Ectodermal cell (in vitro differentiated cells): ENCODE results near the gene COL4A3.

Source experiments
- H3K27ac ChIP-seq: 2 replicates; pipeline ENCODE4 v1.7.0; 2013; ENCODE audit warnings: mild to moderate bottlenecking, low read depth, low read length; ENCODE audit not compliant: insufficient read depth, poor library complexity, severe bottlenecking
- H3K27me3 ChIP-seq: 2 replicates; pipeline ENCODE4 v1.7.0; 2013; ENCODE audit warnings: mild to moderate bottlenecking, low read length; ENCODE audit not compliant: insufficient read depth, control insufficient read depth, poor library complexity, severe bottlenecking
- H3K36me3 ChIP-seq: one replicate; pipeline ENCODE4 v1.7.0; 2013; ENCODE audit warnings: low read length; ENCODE audit not compliant: control insufficient read depth, insufficient read depth
- H3K4me1 ChIP-seq: one replicate; pipeline ENCODE4 v1.7.0; 2013; ENCODE audit warnings: low read length; ENCODE audit not compliant: control insufficient read depth, insufficient read depth
- H3K4me3 ChIP-seq: 2 replicates; pipeline ENCODE4 v1.7.0; 2013; ENCODE audit warnings: low read depth, low read length, control low read depth; ENCODE audit not compliant: insufficient read depth
- H3K9me3 ChIP-seq: 2 replicates; pipeline ENCODE4 v1.7.0; 2013; ENCODE audit warnings: mild to moderate bottlenecking, low read length, moderate library complexity; ENCODE audit not compliant: control insufficient read depth
- WGBS, 2 experiments: methylation state at CpG; one replicate each; pipeline ENCODE4 v1.1.7; 2013; ENCODE audit warnings: missing lambda C conversion rate in 2 of 2; 5-methylcytosine and 5-hydroxymethylcytosine counted together

Gene COL4A3

DNA sequence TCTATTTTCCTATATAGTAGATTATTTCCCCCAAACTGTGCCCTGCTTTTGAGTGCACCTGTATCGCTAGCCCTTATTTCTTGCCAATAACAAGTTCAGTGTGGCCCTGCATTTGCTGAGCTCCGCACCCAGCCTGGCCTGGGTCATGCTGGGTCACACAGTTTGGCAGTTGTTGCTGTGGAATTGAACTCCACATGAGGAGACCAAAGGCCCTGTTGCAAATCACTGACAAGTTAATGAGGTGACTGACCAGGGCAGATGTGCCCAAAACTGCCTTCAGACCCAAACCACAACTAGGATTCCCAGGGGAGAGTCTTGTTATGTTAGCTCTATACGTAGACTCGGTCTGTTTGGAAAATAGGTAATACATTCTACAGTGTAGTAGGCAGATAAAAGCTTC, 31.4 kb upstream of the COL4A3 start:
- Histone ChIP-seq H3K4me3 (no peak overlapping the region), H3K36me3 (no peaks in the 10 kb centered on the region)
- 79 to 84% methylated on average over 4 of the region's 4 CpGs for WGBS, 2 experiments

DNA sequence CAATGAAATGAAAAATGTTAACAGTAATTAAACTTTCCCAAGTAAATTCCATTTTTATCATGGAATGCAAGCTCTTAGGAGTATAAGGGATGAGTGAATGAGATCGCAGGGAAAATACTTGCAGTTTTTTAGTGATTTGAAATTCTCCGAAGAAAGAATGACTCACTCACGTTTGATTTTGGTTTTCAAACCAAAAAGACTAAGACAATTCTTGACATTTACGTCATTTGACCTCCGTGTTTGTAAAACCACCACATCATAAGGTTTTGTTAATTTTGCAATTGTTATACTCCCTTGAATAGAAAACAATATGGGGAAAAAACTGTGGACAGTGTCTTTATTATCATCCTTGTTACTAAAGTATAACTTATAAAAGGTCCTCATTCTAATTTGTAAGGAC, 29.8 kb upstream of the COL4A3 start:
- H3K4me1 ChIP-seq = no peaks in the 10 kb centered on the region
- no peaks in the 10 kb centered on the region for H3K9me3 ChIP-seq
- no peak overlapping the region for H3K4me3 ChIP-seq
- no peak overlapping the region for H3K27ac ChIP-seq
- H3K36me3 ChIP-seq = no peaks in the 10 kb centered on the region
- WGBS, 2 experiments = 95 to 96% methylated on average over 5 of the region's 5 CpGs
- H3K27me3 ChIP-seq = no peaks in the 10 kb centered on the region

More for the DNA sequence above, 31.4 kb upstream of the COL4A3 start:
- no peaks in the 10 kb centered on the region for H3K27me3 ChIP-seq
- no peaks in the 10 kb centered on the region for H3K4me1 ChIP-seq
- H3K9me3 ChIP-seq = no peaks in the 10 kb centered on the region
- H3K27ac ChIP-seq = no peak overlapping the region

DNA sequence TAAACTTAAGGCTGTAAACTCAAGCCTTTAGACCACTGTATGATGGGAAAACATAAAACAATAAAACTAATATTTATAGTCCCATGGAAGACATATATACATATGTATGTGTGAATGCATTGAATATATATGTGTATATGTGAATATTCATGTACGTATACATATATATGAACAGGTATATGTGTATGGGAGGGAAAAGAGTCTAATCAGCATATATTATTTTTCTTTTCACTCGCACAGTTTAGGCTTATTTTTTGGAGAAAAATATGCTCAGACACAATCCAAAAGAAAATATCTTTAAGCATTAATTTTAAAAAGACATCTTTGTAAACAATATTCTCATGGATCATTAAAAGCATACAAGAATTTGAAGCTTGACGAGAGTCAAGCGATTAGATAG, 23.1 kb upstream of the COL4A3 start:
- Histone ChIP-seq H3K36me3 (no peaks in the 10 kb centered on the region), H3K4me3 (no peak overlapping the region), H3K9me3 (no peaks in the 10 kb centered on the region), H3K27ac (no peak overlapping the region), H3K4me1 (no peaks in the 10 kb centered on the region), H3K27me3 (no peaks in the 10 kb centered on the region)
- WGBS, 2 experiments = 94% methylated on average over 3 of the region's 4 CpGs; no CpG with 5 or more reads in 1 of the 2 experiments

GRCh38 chr2:227143895-227144294, 20.5 kb upstream of the COL4A3 start:
- H3K4me3 ChIP-seq = no peak overlapping the region
- no peaks in the 10 kb centered on the region for H3K4me1 ChIP-seq
- H3K9me3 ChIP-seq = no peaks in the 10 kb centered on the region
- H3K36me3 ChIP-seq = no peaks in the 10 kb centered on the region
- no peaks in the 10 kb centered on the region for H3K27me3 ChIP-seq
- 84 to 90% methylated on average over 1 of the region's 1 CpG for WGBS, 2 experiments
- no peak overlapping the region for H3K27ac ChIP-seq

DNA sequence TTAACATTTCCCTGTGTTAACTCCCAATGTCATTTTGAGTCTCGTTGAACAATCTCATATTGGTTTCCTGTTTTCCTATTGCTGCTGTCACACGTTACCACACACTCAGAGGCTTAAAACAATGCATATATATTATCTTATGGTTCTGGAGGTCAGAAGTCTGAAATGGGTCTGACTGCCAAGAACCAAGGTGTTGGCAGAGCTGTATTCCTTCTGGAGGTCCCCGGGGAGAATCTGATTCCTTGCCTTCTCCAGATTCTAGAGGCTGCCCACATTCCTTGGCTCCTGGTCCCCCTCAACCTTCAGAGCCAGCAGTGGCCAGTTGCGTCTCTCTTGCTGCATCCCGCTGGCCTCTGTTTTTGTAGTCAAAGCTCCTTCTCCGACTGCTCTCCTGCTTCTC, 18.0 kb upstream of the COL4A3 start:
- H3K4me1 ChIP-seq = no peaks in the 10 kb centered on the region
- H3K4me3 ChIP-seq = no peak overlapping the region
- 91 to 94% methylated on average over 5 to 6 of the region's 6 CpGs for WGBS, 2 experiments
- H3K27ac ChIP-seq = no peak overlapping the region
- H3K27me3 ChIP-seq = no peaks in the 10 kb centered on the region
- no peaks in the 10 kb centered on the region for H3K36me3 ChIP-seq
- no peaks in the 10 kb centered on the region for H3K9me3 ChIP-seq

DNA sequence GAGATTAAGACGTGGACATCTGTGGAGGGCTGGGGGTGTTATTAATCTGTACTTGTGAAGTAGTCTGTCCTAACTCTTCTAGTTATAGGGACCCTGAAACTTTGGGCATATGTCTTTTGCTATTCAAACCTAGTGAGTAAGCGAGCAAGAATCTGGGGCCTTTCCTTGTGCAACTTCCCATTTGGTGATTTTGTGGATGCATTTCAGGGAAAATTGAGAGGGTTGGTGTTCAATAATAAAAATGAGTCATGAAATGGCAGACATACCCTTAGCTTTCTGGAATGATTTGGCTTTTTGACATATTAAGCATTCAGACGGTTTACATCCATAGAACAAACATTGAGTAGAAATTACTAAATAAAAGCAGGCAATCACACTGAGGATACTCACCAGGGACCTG, 17.4 kb upstream of the COL4A3 start:
- Histone ChIP-seq H3K4me1 (no peaks in the 10 kb centered on the region), H3K27ac (no peak overlapping the region), H3K4me3 (no peak overlapping the region), H3K36me3 (no peaks in the 10 kb centered on the region), H3K27me3 (no peaks in the 10 kb centered on the region), H3K9me3 (no peaks in the 10 kb centered on the region)
- 87 to 96% methylated on average over 3 of the region's 3 CpGs for WGBS, 2 experiments

- Histone ChIP-seq H3K4me1 (no peaks in the 10 kb centered on the region), H3K9me3 (no peaks in the 10 kb centered on the region), H3K4me3 (no peak overlapping the region), H3K27ac (no peak overlapping the region), H3K36me3 (no peaks in the 10 kb centered on the region), H3K27me3 (no peaks in the 10 kb centered on the region)
- 91 to 98% methylated on average over 2 of the region's 2 CpGs for WGBS, 2 experiments
Measured at GRCh38 chr2:227148106-227148505, 16.3 kb upstream of the COL4A3 start.

DNA sequence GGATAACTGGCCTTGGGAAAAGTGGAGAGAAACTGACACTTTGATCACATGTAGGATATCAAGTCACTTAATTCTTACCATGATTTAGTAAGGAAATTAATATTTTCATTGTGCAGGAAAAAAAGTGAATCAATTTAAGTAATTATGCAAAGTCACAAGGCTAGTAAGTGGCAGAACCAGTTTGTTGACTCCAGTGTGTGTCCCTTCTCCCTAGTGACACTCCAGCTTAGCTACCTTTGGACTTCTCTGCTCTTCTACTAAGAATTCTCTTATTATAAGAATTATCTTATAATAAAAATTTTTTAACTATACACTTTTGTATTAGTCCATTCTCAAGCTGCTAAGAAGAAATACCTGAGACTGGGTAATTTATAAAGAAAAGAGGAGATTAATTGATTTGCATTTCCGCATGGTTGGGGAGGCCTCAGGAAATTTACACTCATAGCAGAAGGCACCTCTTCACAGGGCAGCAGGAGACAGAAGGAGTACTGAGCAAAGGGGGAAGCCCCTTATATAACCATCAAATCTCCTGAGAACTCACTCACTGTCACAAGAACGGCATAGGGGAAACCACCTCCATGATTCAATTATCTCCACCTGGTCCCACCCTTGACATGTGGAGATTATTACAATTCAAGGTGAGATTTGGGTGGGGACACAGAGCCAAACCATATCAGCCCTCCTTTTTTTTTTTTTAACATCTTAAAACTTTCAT, 14.0 kb upstream of the COL4A3 start:
- 89 to 90% methylated on average over 2 of the region's 2 CpGs for WGBS, 2 experiments
- Histone ChIP-seq H3K4me3 (no peak overlapping the region), H3K36me3 (no peaks in the 10 kb centered on the region), H3K4me1 (no peaks in the 10 kb centered on the region), H3K27ac (no peak overlapping the region), H3K9me3 (no peaks in the 10 kb centered on the region), H3K27me3 (no peaks in the 10 kb centered on the region)

DNA sequence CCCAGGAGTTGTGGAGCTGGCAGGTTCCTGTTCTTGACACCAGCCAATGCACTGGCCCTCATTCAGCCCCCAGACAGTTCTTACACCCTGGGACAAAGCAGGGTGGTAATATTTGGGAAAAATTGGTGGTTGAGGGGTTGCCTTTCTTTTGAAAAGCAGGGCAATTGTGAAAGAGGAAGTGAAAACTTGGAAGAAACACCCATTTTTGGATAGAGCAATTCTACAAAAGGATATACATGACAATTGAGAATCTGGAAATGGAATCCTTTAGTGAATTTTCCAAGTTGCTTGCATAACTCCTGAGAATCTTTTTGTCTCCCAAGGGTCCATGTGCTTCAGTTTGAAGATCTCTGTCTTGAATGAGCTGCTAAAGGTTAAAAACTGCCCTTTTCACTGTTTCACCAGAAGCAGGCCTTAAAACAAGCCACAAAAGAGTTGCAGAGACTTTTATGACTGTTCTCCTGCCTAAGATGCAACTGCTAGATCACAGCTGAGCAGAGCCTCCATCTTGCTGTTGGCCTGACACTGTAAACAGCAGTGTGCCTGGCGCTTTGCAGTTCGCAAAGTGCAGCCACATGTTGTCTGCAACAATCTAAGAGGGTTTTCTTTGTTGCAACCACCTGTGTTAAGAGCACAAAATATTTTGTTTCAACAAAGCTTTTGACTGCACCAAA, 12.2 kb upstream of the COL4A3 start:
- Histone ChIP-seq H3K36me3 (no peaks in the 10 kb centered on the region), H3K4me1 (no peaks in the 10 kb centered on the region), H3K9me3 (no peaks in the 10 kb centered on the region), H3K4me3 (no peak overlapping the region), H3K27me3 (no peaks in the 10 kb centered on the region), H3K27ac (no peak overlapping the region)
- 95% methylated on average over 2 of the region's 2 CpGs for WGBS, 2 experiments

DNA sequence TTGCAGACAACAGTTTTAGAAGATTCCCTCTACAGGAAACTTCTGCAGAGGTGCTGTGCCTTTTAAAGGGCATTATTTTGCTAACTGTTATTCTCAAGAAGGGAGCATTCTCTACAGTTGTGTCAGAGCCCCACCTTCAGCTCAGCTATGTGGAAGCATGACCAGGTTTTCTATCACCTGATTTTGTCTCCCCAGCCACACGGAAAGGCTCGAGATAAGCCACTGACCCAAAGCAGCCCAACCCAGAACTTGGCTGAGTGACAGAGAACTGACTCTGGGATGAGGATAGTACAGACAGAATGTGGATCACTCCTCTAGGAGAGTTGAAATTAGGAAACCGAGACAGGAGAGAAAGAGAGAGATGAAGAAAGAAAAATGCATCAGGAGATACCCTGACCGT, 11.1 kb upstream of the COL4A3 start:
- WGBS, 2 experiments = 89 to 91% methylated on average over 4 of the region's 4 CpGs
- Histone ChIP-seq H3K36me3 (no peaks in the 10 kb centered on the region), H3K27me3 (no peaks in the 10 kb centered on the region), H3K27ac (no peak overlapping the region), H3K4me3 (no peak overlapping the region), H3K9me3 (no peaks in the 10 kb centered on the region), H3K4me1 (no peaks in the 10 kb centered on the region)
